HL-60/S4 (cell line): Measurements from ENCODE around the gene OR2D2.
"Not testable (repeated sequence)": the region's sequence is repeated elsewhere in the genome, so short reads cannot be mapped to it uniquely, and the experiment has no call there.

Experiments used
- in situ Hi-C: fragments of 300-500 bp; cut with MboI; formaldehyde crosslinking; loops from 2 replicates; pipeline ENCODE4 v1.14.3; 2022; ENCODE audit warnings: low sequenced_read_pairs

The OR2D2 gene

DNA sequence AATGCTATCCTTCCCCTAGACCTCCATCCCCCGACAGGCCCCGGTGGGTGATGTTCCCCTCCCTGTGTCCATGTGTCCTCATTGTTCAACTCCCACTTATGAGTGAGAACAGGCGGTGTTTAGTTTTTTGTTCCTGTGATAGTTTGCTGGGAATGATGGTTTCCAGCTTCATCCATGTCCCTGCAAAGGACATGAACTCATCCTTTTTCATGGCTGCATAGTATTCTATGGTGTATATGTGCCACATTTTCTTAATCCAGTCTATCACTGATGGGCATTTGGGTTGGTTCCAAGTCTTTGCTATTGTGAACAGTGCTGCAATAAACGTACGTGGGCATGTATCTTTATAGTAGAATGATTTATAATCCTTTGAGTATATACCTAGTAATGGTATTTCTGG lies 4.6 kb downstream of the OR2D2 start:
- in situ Hi-C loops = not testable (repeated sequence)

DNA sequence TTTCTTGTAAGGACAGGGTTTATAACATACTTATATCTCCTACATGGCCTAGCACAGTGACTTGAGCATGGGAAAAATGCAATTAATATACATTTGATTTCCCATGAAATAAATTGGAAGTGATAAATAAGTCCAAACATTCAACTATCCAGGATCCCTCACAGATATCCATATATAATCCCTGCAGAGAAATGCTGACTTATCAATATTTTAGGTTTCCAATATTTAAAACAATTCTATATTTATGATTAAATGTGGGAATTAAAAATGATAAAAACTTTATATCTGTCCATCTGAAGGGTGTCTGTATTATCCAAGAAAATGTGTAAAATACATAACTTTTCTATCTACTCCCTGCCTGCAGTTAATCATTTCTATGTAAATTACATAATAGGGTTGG lies 9.5 kb downstream of the OR2D2 start:
- in situ Hi-C loops = no loop called here

- in situ Hi-C loops = no loop called here
These were observed 15.4 kb downstream of the OR2D2 start for GRCh38 chr11:6876914-6877313.

GRCh38 chr11:6876325-6876724 lies 16.0 kb downstream of the OR2D2 start, which contains the start of gene OR10A4:
Gene OR10A4 (plus strand): TSS chr11:6876625. CDS start chr11:6876648, 23 bp downstream.
- in situ Hi-C loops = no loop called here

- in situ Hi-C loops = no loop called here
These were observed 16.5 kb downstream of the OR2D2 start for GRCh38 chr11:6875761-6876160.

- in situ Hi-C loops = no loop called here
These were observed 21.0 kb downstream of the OR2D2 start for GRCh38 chr11:6871278-6871677.

GRCh38 chr11:6864438-6864837 lies 27.9 kb downstream of the OR2D2 start:
- in situ Hi-C loops = no loop called here

DNA sequence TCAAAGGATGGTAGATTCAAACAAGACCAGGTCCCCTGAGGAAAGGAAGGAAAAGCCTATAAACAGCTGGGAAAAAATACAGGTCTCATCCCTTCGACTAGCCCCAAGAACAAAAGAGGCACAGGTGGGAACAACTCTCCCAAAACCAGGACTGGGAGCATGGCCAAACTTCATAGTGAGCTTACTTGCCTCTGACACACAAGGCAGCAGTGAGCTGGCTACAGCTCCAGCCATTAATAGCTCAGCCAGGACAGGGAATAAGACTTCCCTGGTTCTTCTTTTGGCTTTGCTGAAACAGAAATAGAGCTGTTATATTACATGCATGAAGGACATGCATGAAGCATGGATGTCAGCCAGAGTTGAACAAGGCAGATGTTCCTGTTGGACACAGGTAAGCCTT lies 29.3 kb downstream of the OR2D2 start, which contains the start of gene OR10A2:
Gene OR10A2 (plus strand): TSS at position 97 of the 400 bp plus-strand sequence. CDS start 6,698 bp downstream, outside the sequence.
- in situ Hi-C loops = no loop called here

DNA sequence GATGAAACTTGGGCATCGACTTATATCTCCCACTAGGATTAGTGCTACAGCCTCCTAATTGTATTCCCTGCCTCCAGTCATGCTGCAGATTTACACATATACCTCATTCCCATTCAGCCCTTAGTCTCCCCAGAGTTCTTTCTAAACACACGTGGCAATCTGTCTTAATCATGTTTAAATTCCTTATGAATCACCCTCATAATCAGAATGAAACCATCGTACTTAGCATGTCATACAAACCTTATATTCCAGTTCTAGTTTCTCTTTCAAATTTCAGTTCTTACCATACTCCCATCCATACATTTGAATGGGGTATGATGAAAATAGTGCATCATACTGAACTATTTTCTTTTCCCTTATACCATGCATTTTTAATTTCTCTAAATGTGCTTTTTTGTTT lies 35.4 kb downstream of the OR2D2 start:
- in situ Hi-C loops = no loop called here

- in situ Hi-C loops = no loop called here
These were observed 36.2 kb downstream of the OR2D2 start for GRCh38 chr11:6855971-6856541.

DNA sequence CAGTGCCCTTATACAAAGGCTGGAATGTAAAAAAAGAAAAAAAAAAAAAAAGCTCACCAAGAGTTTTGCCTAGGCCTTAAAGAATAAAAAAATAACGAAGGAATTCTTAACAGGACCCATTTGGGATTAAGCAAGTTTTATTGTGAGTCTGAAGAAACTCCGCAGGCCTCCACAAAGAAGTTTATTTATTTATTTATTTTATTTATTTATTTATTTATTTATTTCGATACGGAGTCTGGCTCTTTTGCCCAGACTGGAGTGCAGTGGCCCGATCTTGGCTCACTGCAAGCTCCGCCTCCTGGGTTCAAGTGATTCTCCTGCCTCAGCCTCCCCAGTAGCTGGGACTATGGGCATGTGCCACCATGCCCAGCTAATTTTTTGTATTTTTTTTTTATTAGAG lies 37.5 kb downstream of the OR2D2 start:
- in situ Hi-C loops = not testable (repeated sequence)

DNA sequence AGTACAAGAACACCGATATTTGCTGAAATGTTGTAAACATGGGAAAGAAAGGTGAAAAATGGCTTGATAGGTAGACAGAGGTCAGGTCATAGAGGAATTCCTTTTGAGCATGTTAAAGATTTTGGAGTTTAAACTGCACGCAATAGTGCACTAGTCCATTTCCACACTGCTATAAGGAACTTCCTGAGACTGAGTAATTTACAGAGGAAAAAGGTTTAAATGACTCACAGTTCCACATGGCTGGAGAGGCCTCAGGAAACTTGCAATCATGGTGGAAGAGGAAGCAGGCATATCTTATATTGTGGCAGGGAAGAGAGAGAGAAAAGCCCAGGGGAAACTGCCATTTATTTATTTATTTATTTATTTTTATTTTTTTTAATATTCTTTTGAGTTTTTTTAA lies 41.8 kb downstream of the OR2D2 start:
- in situ Hi-C loops = no loop called here

DNA sequence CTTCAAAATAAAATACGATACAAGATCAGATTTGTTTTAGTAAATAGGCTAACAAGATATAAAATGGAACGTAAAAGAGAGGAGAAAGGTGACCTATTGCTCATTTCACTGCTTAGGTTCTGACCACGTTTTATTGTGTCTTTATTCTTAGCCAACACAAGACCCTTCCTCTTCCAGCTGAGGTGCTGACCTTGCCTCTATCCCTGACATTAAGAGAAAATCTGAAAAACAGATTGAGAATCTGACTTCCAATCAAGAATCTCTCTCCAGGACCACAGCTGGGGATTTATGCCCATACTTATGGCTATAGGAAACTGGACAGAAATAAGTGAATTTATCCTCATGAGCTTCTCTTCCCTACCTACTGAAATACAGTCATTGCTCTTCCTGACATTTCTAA lies 46.9 kb downstream of the OR2D2 start, which contains the start of gene OR10A5:
Gene OR10A5 (plus strand): TSS at position 301 of the 400 bp plus-strand sequence. CDS start 0 bp downstream, at position 301.
- in situ Hi-C loops = no loop called here

GRCh38 chr11:6844356-6844755 lies 47.9 kb downstream of the OR2D2 start:
- in situ Hi-C loops = no loop called here

DNA sequence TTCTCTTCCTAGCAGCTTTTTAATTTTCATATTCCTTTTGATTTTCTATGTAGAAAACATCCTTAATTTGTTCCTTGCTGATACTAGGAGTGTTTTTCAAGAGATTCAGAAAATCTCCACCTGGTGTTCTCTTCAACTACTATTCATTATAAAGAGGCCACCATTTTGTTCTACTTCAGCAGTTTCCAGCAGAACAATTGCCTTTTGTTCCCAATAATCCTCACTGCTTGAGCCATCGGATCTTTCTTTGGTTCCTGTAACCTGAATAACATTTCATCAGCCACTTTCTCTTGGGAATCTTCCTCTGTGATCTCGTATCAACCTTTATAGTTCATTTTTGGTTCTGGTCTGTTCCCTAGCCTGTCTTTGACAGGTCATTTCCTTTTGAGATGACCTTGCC lies 48.6 kb downstream of the OR2D2 start:
- in situ Hi-C loops = no loop called here

GRCh38 chr11:6841694-6842093 lies 50.6 kb downstream of the OR2D2 start:
- in situ Hi-C loops = no loop called here
